GM19395 (cell line): ENCODE measurements around the gene TRPV5.

Experiments
- ATAC-seq: cut with Tn5 transposase; IDR thresholded peaks from one replicate; pipeline ENCODE4 v1.9.1; 2021; ENCODE audit warnings: mild to moderate bottlenecking, moderate library complexity; ENCODE audit not compliant: unreplicated experiment

The TRPV5 gene

DNA sequence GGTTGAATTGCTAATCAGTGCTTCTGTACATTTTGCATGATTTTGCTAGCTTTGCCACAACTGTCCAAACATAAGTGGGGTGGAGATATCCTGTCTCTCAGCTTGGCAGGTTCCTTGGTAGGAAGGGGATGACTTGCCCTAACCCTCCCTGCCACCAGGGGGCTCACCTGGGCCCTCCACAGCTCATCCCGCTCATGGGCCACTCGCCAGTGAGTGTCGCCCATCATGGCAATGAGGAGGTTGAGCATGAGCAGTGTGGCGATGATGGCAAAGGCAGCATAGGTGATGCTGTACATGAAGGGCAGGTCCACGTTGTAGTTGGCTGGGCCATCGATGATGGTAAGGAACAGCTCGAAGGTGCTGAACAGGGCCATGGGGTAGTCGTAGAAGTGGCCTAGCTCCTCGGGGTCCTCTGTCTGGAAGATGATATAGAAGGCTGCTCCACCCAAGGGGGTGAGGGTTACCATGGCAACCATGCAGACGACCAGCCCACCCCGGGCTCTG is 60.2 kb downstream of the TRPV5 start:
- ATAC-seq: peak; percentile 73

DNA sequence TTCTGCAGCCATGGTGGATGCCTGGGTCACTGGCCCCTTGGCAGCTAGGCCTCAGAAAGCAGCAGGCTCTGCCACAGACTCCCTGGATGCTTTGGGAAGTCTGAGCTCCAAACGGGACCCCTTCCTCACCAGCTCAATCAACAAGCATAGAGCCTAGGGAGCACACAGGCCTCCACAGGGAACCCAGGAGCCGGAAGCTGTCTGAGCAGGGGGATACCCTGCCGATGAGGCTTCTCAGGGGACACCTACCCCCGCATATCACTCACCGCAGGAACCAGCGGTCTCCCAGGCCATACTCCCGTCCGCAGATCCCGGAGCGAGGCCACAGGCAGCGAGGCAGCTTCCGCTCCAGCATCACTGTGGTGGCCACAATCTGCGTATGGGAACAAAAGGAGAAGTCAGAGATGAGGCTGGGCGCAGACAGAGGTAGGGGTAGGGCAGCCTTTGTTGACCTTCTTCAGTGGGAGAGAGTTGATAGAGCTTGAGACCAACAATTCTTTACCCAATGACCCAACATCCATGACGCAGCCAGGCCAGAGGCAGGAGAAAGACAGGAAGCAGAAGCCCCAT is 61.4 kb downstream of the TRPV5 start:
- ATAC-seq: no peak

DNA sequence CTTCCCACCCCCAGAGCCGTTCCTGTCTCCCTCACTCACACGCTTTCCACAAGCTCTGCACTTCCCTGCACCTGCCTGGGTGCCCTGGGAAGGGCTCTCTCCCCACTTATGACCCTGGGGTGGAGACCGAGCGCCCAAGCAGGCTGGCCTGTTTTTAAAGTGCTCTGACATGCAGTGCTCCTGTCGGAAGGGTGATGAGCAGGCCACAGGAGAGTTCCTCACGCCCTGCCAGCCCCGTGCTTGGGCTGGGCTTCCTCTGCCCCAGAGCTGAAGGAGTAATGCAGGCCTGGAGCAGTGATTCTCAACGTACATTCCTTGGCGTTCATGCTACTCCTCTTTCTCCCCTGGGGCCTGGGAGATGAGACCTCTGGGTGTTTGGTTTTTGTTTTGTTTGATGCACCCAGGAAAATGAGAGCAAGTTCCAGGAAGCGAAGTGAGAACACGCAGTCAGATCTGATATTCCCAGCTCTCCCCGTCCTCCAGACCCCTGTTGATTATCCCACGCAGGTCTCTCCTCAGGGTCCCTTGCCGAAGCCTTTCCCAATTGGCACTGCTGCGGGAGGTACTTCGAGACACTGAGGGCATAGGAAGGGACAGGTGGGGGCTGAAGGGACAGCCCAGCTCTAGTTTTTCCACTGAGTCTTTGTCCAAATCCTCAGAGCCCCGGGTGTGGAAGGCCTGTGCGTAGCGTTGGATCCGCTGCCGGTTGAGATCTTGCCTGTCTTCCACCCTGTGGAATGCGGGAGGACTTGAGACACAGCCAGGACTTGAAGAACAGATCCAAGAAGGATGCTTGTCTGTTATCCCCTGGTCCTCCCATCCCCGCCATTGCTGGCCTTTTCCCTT is 62.1 kb downstream of the TRPV5 start:
- ATAC-seq: no peak

DNA sequence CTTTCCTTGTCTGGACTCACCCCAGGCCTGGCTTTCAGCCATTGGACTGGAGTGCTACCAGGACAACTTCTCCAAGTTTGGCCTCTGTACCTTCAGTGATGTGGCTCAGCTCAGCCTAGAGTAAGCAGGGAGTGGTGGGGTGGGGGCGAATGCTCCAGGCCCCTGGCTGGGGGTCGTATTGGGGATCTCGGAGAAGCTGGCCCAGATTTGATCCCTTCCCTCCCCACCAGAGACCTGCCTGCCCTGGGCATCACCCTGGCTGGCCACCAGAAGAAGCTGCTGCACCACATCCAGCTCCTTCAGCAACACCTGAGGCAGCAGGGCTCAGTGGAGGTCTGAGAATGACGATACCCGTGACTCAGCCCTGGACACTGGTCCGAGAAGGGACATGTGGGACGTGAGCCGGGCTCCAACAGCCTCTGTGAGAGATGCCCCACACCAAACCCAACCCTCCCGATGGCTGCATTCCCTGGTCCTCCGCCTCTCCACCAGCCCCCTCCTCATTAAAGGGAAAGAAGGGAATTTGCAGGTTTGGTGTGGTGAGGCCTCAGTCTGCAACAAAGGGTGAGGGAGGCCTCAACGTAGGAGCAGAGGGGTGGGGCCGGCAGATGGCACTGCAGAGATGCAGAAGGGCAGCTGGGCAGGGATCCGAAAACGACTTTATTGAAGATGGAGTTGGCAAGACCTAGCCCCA is 62.8 kb downstream of the TRPV5 start:
- ATAC-seq: no peak

DNA sequence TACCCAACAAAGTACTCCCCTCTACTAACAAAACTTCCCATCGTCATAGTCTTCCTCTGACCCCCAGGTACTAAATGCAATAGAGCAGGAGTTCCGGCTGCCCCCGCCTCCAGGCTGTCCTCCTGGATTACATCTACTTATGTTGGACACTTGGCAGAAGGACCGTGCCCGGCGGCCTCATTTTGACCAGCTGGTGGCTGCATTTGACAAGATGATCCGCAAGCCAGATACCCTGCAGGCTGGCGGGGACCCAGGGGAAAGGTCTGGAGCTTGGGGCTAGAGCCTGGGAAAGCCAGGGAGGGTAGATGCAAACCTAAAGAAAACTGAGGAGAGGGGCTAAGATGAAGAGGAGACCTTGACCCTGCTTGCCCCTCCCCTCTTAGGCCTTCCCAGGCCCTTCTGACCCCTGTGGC is 63.4 kb downstream of the TRPV5 start:
- ATAC-seq: no peak

DNA sequence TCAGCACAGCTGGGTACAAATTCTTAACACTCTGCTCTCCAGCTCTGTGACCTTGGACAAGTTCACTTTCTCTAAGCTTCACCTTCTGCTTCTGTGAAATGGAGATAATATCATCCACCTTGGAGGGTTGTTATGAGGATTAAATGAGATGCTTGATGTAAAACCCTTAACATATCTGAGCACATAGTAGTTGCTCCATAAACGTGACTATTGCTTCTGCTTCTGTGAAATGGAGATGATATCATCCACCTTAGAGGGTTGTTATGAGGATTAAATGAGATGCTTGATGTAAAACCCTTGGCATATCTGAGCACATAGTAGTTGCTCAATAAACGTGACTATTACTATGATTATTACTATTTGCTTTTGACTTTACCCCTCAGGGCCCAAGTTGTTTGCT is 64.1 kb downstream of the TRPV5 start:
- ATAC-seq: no peak

DNA sequence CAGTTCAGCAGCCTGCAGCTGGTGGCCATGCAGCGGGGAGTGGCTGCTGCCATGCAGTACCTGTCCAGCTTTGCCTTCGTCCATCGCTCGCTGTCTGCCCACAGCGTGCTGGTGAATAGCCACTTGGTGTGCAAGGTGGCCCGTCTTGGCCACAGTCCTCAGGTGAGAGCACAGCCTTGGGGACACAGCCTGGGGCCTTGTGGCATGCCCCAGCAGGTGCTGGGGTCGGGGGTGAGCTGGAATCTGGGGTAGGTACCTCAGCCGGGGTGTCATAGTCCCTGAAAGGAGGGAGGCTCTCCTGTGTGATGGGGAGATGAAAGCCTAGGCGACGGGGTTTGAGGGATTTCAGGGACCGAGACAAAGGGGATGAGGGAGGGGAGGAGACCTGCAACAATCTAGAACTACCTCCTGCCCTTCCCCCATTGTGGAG is 64.5 kb downstream of the TRPV5 start:
- ATAC-seq: no peak

DNA sequence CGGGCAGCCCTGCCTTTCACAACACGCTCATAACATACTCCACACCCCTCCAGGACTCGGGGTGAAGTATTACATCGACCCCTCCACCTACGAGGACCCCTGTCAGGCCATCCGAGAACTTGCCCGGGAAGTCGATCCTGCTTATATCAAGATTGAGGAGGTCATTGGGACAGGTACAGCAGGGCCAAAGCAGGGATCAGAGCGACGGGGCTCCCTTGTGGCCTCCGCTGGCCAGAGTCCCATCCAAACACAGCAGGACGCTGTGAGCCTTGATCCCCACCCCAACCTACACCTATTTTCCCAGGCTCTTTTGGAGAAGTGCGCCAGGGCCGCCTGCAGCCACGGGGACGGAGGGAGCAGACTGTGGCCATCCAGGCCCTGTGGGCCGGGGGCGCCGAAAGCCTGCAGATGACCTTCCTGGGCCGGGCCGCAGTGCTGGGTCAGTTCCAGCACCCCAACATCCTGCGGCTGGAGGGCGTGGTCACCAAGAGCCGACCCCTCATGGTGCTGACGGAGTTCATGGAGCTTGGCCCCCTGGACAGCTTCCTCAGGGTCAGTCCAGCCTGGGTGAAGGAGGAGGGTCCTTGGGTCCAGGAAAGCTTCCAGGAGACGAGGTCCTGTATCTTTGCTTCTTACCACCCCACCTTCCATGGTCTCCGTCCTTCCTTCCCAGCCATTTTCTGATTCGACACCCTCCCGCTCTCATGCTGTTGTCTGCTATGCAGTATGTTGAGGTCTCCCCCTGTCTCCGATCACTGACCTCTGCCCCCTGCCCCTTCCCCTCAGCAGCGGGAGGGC is 65.2 kb downstream of the TRPV5 start:
- ATAC-seq: no peak

DNA sequence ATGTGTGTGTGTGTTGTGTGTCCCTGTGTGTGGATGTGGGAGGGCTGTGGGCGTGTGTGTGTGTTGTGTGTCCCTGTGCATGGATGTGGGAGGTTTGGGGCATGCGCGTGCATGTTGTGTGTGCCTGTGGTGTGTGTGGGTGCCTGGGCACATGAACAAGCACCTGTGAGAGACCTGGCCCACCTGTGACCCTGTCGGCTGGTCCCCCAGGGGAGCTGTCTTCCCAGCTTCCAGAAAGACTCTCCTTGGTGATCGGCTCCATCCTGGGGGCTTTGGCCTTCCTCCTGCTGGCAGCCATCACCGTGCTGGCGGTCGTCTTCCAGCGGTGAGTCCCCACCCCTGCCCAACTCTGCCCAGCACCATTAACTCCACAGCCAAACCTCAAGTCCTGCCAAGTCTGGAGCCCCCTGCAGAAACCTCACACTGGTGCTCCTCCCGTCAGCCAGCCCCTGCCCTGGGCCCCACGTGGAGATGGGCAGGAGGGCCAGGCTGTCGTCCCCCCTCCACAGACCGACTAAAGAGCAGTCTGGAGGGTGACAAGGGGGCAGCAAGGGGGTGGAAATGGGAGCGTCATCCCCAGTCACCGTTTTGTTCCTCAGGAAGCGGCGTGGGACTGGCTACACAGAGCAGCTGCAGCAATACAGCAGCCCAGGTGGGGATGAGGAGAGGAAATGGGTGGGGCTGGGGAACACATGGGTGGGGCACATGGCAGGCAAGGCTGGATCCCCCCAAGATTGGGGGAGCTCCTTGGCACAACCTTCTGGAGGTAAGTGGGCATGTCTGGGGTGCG is 66.0 kb downstream of the TRPV5 start:
- ATAC-seq: no peak

DNA sequence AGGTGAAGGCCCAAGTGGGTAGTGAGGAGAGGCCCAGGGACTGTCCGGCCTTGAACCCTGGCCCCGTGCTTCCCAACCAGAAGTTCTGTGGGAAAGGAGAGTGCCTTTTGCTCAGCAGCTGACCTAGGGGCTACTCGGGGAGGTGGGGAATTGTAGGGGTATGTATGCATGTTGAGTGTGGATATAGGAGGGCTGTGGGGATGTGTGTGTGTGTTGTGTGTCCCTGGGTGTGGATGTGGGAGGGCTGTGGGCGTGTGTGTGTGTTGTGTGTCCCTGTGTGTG is 66.5 kb downstream of the TRPV5 start:
- ATAC-seq: no peak

DNA sequence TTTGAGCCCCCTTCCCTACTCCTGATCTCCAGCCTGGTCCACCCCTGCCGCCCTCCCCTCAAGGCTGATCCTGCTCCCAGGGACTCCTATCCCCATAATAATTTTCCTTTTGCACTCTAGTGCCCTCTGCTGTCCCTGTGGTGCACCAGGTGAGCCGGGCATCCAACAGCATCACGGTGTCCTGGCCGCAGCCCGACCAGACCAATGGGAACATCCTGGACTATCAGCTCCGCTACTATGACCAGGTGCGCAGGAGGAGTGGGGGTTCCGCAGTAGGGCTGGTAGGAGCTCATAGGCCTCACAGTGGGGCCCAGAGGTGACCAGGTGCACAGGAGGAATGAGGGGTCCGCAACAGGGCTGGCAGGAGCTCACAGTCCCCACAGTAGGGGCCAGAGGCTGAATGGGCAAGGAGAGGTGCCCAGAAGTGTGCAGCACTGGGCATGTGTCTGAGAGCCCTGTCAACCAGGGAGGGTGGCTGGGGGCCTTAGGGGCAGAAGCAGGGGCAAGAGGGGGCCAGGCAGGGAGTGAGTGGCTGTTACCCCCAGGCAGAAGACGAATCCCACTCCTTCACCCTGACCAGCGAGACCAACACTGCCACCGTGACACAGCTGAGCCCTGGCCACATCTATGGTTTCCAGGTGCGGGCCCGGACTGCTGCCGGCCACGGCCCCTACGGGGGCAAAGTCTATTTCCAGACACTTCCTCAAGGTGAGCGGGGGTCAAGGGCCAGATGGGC is 67.0 kb downstream of the TRPV5 start:
- no peak for ATAC-seq

DNA sequence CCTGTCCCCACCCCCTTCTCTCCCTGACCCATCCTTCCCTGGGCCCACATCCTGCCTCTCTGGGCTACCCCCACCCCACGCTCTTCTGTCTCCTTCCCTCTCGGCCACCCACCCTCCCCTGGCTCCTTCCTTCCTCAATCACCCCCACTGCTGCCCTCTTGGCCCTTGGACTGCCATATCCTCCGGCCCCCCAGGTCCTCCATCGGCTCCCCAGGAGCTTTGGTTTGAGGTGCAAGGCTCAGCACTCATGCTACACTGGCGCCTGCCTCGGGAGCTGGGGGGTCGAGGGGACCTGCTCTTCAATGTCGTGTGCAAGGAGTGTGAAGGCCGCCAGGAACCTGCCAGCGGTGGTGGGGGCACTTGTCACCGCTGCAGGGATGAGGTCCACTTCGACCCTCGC is 67.8 kb downstream of the TRPV5 start:
- no peak for ATAC-seq

DNA sequence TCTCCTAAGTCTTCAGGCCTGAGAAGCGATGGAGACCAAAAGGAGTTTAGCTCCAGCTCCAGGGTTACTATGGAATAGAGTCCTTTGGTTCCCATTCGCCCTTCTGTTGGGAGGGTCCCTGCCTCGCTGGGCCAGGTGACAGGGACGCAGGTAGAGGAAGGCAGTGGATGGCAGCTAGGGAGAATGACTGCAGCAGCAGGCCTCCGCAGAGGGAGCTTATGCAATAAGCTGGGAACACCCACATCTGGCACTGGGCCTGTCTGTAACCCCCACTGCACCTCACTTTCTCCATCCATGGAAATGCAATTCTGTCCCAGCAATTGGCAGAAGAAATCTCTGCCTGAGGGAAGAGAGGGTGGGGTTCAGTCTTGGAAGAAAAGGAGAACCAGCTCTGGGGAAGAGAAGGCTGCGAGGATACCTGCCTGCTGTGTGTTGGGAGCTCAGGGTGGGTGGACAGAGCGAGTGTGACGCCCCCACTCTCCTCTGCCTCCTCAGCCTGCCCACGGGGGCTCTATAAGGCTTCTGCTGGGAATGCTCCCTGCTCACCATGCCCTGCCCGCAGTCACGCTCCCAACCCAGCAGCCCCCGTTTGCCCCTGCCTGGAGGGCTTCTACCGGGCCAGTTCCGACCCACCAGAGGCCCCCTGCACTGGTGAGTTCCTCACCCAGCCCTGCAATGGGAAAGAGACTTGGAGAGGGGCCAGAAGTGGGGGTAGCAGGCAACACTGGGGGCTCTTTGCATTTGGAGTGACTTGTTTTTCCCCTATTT is 68.4 kb downstream of the TRPV5 start:
- ATAC-seq: no peak

DNA sequence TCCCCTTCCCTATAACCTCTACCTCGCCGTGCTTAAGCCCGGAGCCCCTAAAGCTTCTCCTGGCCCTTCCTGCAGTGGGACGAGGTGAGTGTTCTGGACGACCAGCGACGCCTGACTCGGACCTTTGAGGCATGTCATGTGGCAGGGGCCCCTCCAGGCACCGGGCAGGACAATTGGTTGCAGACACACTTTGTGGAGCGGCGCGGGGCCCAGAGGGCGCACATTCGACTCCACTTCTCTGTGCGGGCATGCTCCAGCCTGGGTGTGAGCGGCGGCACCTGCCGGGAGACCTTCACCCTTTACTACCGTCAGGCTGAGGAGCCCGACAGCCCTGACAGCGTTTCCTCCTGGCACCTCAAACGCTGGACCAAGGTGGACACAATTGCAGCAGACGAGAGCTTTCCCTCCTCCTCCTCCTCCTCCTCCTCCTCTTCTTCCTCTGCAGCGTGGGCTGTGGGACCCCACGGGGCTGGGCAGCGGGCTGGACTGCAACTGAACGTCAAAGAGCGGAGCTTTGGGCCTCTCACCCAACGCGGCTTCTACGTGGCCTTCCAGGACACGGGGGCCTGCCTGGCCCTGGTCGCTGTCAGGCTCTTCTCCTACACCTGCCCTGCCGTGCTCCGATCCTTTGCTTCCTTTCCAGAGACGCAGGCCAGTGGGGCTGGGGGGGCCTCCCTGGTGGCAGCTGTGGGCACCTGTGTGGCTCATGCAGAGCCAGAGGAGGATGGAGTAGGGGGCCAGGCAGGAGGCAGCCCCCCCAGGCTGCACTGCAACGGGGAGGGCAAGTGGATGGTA is 69.5 kb downstream of the TRPV5 start:
- ATAC-seq: no peak

DNA sequence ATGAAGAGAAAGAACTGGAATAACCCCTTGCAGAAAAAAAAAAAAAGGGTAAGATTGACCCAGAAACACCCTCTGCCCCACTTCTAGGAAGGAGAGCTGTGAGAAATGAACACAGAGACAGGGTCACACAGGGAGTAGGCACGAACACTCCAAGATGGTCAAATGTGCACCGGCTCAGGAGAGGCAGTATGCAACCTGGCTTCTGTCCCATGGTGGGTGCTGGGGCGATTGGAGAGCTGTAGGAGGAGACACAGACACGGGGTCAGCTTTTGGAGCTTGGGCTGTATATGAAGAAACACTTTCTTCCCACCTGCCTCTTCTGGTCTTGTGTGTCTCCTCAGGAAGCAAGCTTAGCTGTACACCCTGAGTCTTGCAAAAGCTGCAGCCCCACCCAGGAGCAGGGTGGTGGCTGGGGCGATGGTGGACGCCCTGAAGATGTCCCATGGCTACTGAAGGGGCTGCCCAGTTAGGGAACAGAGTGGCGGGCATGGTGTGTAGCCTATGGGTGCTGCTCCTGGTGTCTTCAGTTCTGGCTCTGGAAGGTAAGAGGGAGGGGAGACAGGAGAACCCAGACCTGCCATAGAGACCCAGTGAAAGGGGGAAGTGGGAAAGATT is 70.7 kb downstream of the TRPV5 start:
- ATAC-seq: no peak

DNA sequence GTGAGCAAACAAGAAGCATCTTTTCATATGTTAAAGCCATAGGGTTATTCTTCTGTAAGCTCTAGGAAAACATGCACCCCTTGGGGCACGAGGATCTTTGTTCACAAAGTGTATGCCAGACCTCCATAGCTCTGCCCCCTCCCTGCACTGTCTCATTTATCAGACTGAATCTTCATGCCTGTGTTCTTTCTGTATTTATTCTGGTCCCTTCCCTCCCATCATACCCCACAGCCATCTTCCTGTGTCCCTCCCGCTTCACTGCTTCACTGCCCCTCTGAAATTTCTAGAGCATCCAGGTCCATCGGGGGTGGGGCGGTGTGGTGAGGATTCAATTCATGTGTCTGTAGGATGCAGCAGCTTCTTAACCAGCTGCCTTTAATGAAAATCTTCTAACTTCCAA is 71.2 kb downstream of the TRPV5 start:
- no peak for ATAC-seq

DNA sequence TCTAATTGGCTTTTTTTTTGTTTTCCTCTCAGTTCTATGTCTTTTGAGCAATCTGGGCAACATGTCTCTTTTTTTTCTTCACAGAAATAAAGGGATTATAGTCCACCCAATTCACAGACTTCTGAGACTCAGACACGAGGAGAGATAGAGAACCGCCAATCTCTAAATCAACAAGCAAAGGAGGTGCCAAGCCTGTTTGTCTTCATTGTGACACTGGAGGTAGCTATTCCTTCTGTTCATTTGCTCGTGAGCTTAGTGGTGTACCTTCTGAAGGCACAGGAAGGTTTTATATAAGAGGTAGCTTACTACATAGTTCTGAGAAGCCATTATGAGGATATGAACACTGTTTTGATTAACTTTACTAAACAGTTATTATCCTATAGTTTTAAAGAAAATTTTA is 72.6 kb downstream of the TRPV5 start:
- no peak for ATAC-seq

DNA sequence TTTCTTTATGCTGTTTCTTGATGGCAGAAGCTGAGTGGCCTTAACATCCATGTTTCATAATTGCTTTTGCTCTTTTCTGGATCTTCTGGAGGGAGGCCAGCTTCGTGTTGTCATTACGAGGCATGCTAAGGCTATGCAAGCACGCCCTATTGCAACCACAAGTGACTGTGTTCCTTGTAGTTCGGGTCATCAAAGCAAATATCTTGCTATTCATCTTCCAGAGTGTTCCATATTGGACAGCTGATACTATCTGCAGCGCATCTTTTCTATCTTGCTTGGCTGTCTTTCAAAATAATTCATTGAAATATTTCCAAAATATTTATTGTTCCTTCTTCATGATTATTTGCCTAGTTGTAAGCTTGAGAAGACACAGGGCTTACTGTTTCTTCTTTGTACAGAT is 73.7 kb downstream of the TRPV5 start:
- ATAC-seq: no peak
